K562 (cell line): Measurements from ENCODE around the gene CNPPD1. TPM values are rescaled to one million over a fixed set of nuclear protein-coding genes. Genes with fewer than 3 reads are reported as not detected.

Source experiments
- ASH1L ChIP-seq: fragments of 450-650 bp; IDR thresholded peaks from 2 replicates; pipeline ENCODE4 v1.6.1; 2018; ENCODE audit warnings: borderline replicate concordance, mild to moderate bottlenecking, low read depth; ENCODE audit not compliant: partially characterized antibody
- CBX2 ChIP-seq: fragments of 200-600 bp; sonication (generic); IDR thresholded peaks from one replicate; pipeline ENCODE4 v1.6.1; 2012; ENCODE audit warnings: mild to moderate bottlenecking, low read length, inconsistent platforms; ENCODE audit not compliant: insufficient read depth, poor library complexity, severe bottlenecking
- CTBP1 ChIP-seq: fragments of 450-650 bp; IDR thresholded peaks from 2 replicates; pipeline ENCODE4 v1.6.1; 2016; ENCODE audit warnings: borderline replicate concordance
- ETV6 ChIP-seq, 3 experiments: fragments of 150-350 bp in 1 of 3; sonication (generic) in 1 of 3; formaldehyde crosslinking in 1 of 3; IDR thresholded peaks; 2 replicates each; pipeline versions ENCODE4 v1.6.1 to v1.8.0; 2014 to 2022; ENCODE audit warnings: borderline replicate concordance in 2 of 3, low read depth in 2 of 3, antibody characterized with exemption in 1 of 3, low read length in 1 of 3, mild to moderate bottlenecking in 1 of 3, missing genetic modification reagents in 1 of 3
- GABPA ChIP-seq: fragments of 200-800 bp; sonication (Bioruptor generic); conservative IDR thresholded peaks from 2 replicates; pipeline ENCODE4 v1.6.1; 2016; ENCODE audit warnings: low read depth, missing genetic modification characterization, missing compliant biosample characterization
- NELFE ChIP-seq: IDR thresholded peaks from 2 replicates; pipeline ENCODE4 v1.6.1; 2011; ENCODE audit warnings: mild to moderate bottlenecking; ENCODE audit not compliant: insufficient read depth, insufficient read length
- SMARCA4 ChIP-seq: fragments of 450-650 bp; IDR thresholded peaks from 2 replicates; pipeline ENCODE4 v1.6.1; 2016
- SMARCB1 ChIP-seq: IDR thresholded peaks from 2 replicates; pipeline ENCODE4 v1.6.1; 2011; ENCODE audit warnings: improper control_type of control experiment, low read depth; ENCODE audit not compliant: insufficient read length
- SMC3 ChIP-seq: conservative IDR thresholded peaks from 2 replicates; pipeline ENCODE4 v1.6.1; 2011; ENCODE audit warnings: low read depth, low read length, improper control_type of control experiment; ENCODE audit not compliant: insufficient read depth
- SP1 ChIP-seq: sonication (generic); formaldehyde crosslinking; IDR thresholded peaks from 2 replicates; pipeline ENCODE4 v1.8.1; 2022; ENCODE audit warnings: mild to moderate bottlenecking, missing genetic modification reagents
- TBL1XR1 ChIP-seq, 2 experiments: IDR thresholded peaks; 2 replicates each; pipeline ENCODE4 v1.6.1; 2012; ENCODE audit warnings: improper control_type of control experiment in 2 of 2, low read length in 2 of 2, mild to moderate bottlenecking in 1 of 2
- TOE1 ChIP-seq, 2 experiments: fragments of 450-650 bp in 1 of 2; sonication (generic) in 1 of 2; formaldehyde crosslinking in 1 of 2; IDR thresholded peaks; 2 replicates each; pipeline versions ENCODE4 v1.7.1 to v1.8.0; 2016 to 2022; ENCODE audit warnings: borderline replicate concordance in 2 of 2, mild to moderate bottlenecking in 2 of 2, antibody characterized with exemption in 1 of 2, inconsistent platforms in 1 of 2, low read depth in 1 of 2, missing genetic modification reagents in 1 of 2, moderate library complexity in 1 of 2
- U2AF2 ChIP-seq: fragments of 200-400 bp; formaldehyde crosslinking; optimal IDR thresholded peaks from 2 replicates; pipeline ENCODE3; 2017; ENCODE audit warnings: low read depth, mild to moderate bottlenecking, low read length
- ZBTB11 ChIP-seq, 3 experiments: fragments of 200-800 bp in 1 of 3; fragments of 250-450 bp in 1 of 3; fragments of 450-650 bp in 1 of 3; sonication (Bioruptor Pico) in 1 of 3; sonication (Bioruptor generic) in 1 of 3; formaldehyde crosslinking in 1 of 3; IDR thresholded peaks; 2 replicates each; pipeline versions ENCODE4 v1.6.1 to v1.8.0; 2016 to 2022; ENCODE audit warnings: mild to moderate bottlenecking in 2 of 3, missing genetic modification characterization in 2 of 3, missing compliant biosample characterization in 1 of 3, moderate library complexity in 1 of 3
- ZNF311 ChIP-seq: fragments of 250-450 bp; sonication (Bioruptor Pico); IDR thresholded peaks from 2 replicates; pipeline ENCODE4 v1.4.0; 2020; ENCODE audit warnings: mild to moderate bottlenecking, moderate library complexity
- ZNF668 ChIP-seq: fragments of 250-450 bp; sonication (Bioruptor Pico); IDR thresholded peaks from 2 replicates; pipeline ENCODE4 v1.8.0; 2022; ENCODE audit warnings: mild to moderate bottlenecking, inconsistent platforms
- ZNF830 ChIP-seq: fragments of 250-450 bp; sonication (Bioruptor Pico); IDR thresholded peaks from 2 replicates; pipeline ENCODE4 v1.5.0; 2021; ENCODE audit warnings: mild to moderate bottlenecking
- polyA plus RNA-seq, 8 experiments: library from polyadenylated mRNA; depleted of rRNA in 4 of 8; stranded (reverse) in 5 of 8; unstranded in 3 of 8; fragments of >200 nt; fragmentation: Nextera tagmentation in 2 of 8; fragmentation: Illumina TruSeq in 1 of 8; extraction: Ambion mirVana in 2 of 8; extraction: Trizol in 1 of 8; gene quantifications; 2 replicates each; pipeline versions ENCODE4 v1.2.1 to v1.2.3, GENCODE V29; 2011 to 2014; ENCODE audit warnings: inconsistent platforms in 1 of 8, missing spikeins in 1 of 8
- total RNA-seq, 7 experiments: library from RNA; depleted of rRNA in 6 of 7; stranded (reverse); fragments of >200 nt in 6 of 7; fragmentation: Illumina TruSeq in 2 of 7; extraction: Trizol in 2 of 7; gene quantifications; 2 replicates each; pipeline versions ENCODE4 v1.2.1 to v1.2.3, GENCODE V29; 2011 to 2021; ENCODE audit warnings: low replicate concordance in 1 of 7
- TF ChIP-seq, protein P1 (sequence below): fragments of 450-650 bp; formaldehyde crosslinking; IDR thresholded peaks from 2 replicates; pipeline ENCODE4 v1.4.0; 2020; ENCODE audit warnings: mild to moderate bottlenecking
- TF ChIP-seq, protein P2 (sequence below): fragments of 250-450 bp; sonication (Bioruptor Pico); IDR thresholded peaks from 2 replicates; pipeline ENCODE4 v1.9.0; 2021; ENCODE audit warnings: mild to moderate bottlenecking, inconsistent platforms

CNPPD1 gene
- total and polyA plus RNA-seq, 9 of the 15 experiments (the other 6 are each of a cell fraction or from before 2014, with no cell fraction given) = 9.9 to 53.5 (median 27.0) TPM

- TF ChIP-seq ETV6 (IDR thresholded peaks at IDR 0.05; ENCODE audit: borderline replicate concordance in 1 of 2, low read depth in 2 of 2, low read length in 1 of 2) (no peak), ETV6 (CRISPR knock-in tag; IDR thresholded peaks at IDR 0.05; ENCODE audit: borderline replicate concordance) (no peak), ZNF830 (CRISPR knock-in tag) (no peak), SMARCA4 (no peak), TOE1 (IDR thresholded peaks at IDR 0.05; ENCODE audit: borderline replicate concordance) (no peak), TOE1 (CRISPR knock-in tag; IDR thresholded peaks at IDR 0.05; ENCODE audit: borderline replicate concordance, low read depth) (no peak), ZNF668 (CRISPR knock-in tag) (no peak), CBX2 (no peak), U2AF2 (no peak), SMARCB1 (no peak), CTBP1 (peak; percentile 20; the same call in 1 of the 2 replicates), TBL1XR1 (IDR thresholded peaks at IDR 0.05; ENCODE audit: low read length in 2 of 2) (no peak), SP1 (peak; percentile 67), NELFE (no peak), ASH1L (no peak), ZNF311 (no peak), ZBTB11 (CRISPR knock-in tag; IDR thresholded peaks at IDR 0.05) (no peak), GABPA (tag) (no peak), SMC3 (peak; percentile 76)
- TF ChIP-seq, protein P1, sequence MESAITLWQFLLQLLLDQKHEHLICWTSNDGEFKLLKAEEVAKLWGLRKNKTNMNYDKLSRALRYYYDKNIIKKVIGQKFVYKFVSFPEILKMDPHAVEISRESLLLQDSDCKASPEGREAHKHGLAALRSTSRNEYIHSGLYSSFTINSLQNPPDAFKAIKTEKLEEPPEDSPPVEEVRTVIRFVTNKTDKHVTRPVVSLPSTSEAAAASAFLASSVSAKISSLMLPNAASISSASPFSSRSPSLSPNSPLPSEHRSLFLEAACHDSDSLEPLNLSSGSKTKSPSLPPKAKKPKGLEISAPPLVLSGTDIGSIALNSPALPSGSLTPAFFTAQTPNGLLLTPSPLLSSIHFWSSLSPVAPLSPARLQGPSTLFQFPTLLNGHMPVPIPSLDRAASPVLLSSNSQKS (CRISPR knock-in tag) = no peak
- TF ChIP-seq, protein P2, sequence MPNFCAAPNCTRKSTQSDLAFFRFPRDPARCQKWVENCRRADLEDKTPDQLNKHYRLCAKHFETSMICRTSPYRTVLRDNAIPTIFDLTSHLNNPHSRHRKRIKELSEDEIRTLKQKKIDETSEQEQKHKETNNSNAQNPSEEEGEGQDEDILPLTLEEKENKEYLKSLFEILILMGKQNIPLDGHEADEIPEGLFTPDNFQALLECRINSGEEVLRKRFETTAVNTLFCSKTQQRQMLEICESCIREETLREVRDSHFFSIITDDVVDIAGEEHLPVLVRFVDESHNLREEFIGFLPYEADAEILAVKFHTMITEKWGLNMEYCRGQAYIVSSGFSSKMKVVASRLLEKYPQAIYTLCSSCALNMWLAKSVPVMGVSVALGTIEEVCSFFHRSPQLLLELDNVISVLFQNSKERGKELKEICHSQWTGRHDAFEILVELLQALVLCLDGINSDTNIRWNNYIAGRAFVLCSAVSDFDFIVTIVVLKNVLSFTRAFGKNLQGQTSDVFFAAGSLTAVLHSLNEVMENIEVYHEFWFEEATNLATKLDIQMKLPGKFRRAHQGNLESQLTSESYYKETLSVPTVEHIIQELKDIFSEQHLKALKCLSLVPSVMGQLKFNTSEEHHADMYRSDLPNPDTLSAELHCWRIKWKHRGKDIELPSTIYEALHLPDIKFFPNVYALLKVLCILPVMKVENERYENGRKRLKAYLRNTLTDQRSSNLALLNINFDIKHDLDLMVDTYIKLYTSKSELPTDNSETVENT (CRISPR knock-in tag) = no peak
Measured at GRCh38 chr2:219160186-219161017, 16.3 kb downstream of the CNPPD1 start, which contains the start of gene NHEJ1 (continued).
